Activated naive CD8-positive, alpha-beta T cell treated with anti-CD3 and anti-CD28 coated beads, Interleukin-2, amount 50 U/mL, for 16 hours (primary cell): ENCODE results near the gene SLC49A3.

Experiments
- DNase-seq: peaks from one replicate; pipeline ENCODE4 v3.0.0-alpha.2; 2020; ENCODE audit warnings: low read depth, low spot score

SLC49A3 gene

GRCh38 chr4:666822-667544 lies 22.0 kb downstream of the SLC49A3 start:
- DNase-seq: no peak

GRCh38 chr4:666436-666810 lies 22.5 kb downstream of the SLC49A3 start:
- DNase-seq: no peak

GRCh38 chr4:665751-666435 lies 23.1 kb downstream of the SLC49A3 start:
- no peak for DNase-seq

GRCh38 chr4:665381-665750 lies 23.6 kb downstream of the SLC49A3 start:
- no peak for DNase-seq

- DNase-seq: no peak
Measured at GRCh38 chr4:664713-665231, 24.2 kb downstream of the SLC49A3 start.

GRCh38 chr4:663438-664428 lies 25.2 kb downstream of the SLC49A3 start:
- DNase-seq: peak; percentile 64

- DNase-seq: no peak
Measured at GRCh38 chr4:663046-663437, 25.9 kb downstream of the SLC49A3 start.

- DNase-seq: no peak
Measured at GRCh38 chr4:661881-662761, 26.8 kb downstream of the SLC49A3 start.

- no peak for DNase-seq
Measured at GRCh38 chr4:661231-661630, 27.7 kb downstream of the SLC49A3 start.

- no peak for DNase-seq
Measured at GRCh38 chr4:660401-660800, 28.6 kb downstream of the SLC49A3 start.

GRCh38 chr4:659851-660250 lies 29.1 kb downstream of the SLC49A3 start:
- no peak for DNase-seq

- DNase-seq: no peak
Measured at GRCh38 chr4:658681-659667, 30.0 kb downstream of the SLC49A3 start.

- no peak for DNase-seq
Measured at GRCh38 chr4:657834-658667, 30.9 kb downstream of the SLC49A3 start.

GRCh38 chr4:657338-657833 lies 31.6 kb downstream of the SLC49A3 start:
- DNase-seq: no peak

- DNase-seq: no peak
Measured at GRCh38 chr4:656436-657337, 32.3 kb downstream of the SLC49A3 start.

- no peak for DNase-seq
Measured at GRCh38 chr4:655464-656151, 33.3 kb downstream of the SLC49A3 start.

GRCh38 chr4:654871-655463 lies 34.0 kb downstream of the SLC49A3 start:
- no peak for DNase-seq
